HEK293 (cell line): ENCODE data around the gene STPG3.

Experiments used
- CTCF ChIA-PET: fragments of 350-600 bp; formaldehyde crosslinking; extraction: SDS; loops from one replicate; lab custom pipeline; 2021; ENCODE audit warnings: antibody characterized with exemption; lab: Yijun Ruan, JAX
- POLR2A ChIA-PET: fragments of 300-600 bp; formaldehyde crosslinking; extraction: SDS; loops from one replicate; lab custom pipeline; 2020; ENCODE audit warnings: antibody characterized with exemption, inconsistent platforms; lab: Yijun Ruan, JAX
- H3K27ac ChIP-seq: fragments of 200-500 bp; sonication (Bioruptor generic); 2 replicates; pipeline ENCODE4 v1.5.1; 2014; ENCODE audit warnings: low read depth, low read length, control low read depth, inconsistent platforms; ENCODE audit errors: extremely low read depth
- H3K36me3 ChIP-seq, 2 experiments: fragments of 200-500 bp in 1 of 2; sonication (Bioruptor generic) in 1 of 2; 1 replicate in 1 of 2; 2 replicates in 1 of 2; pipeline ENCODE4 v1.5.1; 2014 to 2017; ENCODE audit warnings: inconsistent platforms in 2 of 2, low read length in 2 of 2; ENCODE audit not compliant: control insufficient read depth in 2 of 2, insufficient read depth in 1 of 2
- H3K4me1 ChIP-seq: fragments of 200-500 bp; sonication (Bioruptor generic); 2 replicates; pipeline ENCODE4 v1.5.1; 2014; ENCODE audit warnings: mild to moderate bottlenecking, low read length, inconsistent platforms; ENCODE audit not compliant: control insufficient read depth, insufficient read depth
- H3K4me3 ChIP-seq: 2 replicates; pipeline ENCODE4 v1.5.1; 2011; ENCODE audit warnings: low read depth, mild to moderate bottlenecking, control low read depth, low read length, moderate library complexity
- H3K9me3 ChIP-seq: fragments of 200-500 bp; sonication (Bioruptor generic); 2 replicates; pipeline ENCODE4 v1.5.1; 2014; ENCODE audit warnings: low read depth, low read length, inconsistent platforms; ENCODE audit not compliant: control insufficient read depth, insufficient read depth
- BCL11A ChIP-seq: fragments of 450-650 bp; formaldehyde crosslinking; IDR thresholded peaks from 2 replicates; pipeline ENCODE4 v1.5.1; 2016; ENCODE audit warnings: low read depth, missing biosample characterization, missing genetic modification characterization
- IKZF3 ChIP-seq: fragments of 450-650 bp; IDR thresholded peaks from 2 replicates; pipeline ENCODE4 v1.5.0; 2018; ENCODE audit warnings: missing biosample characterization, mild to moderate bottlenecking, missing genetic modification characterization, moderate library complexity
- KLF9 ChIP-seq: fragments of 450-650 bp; formaldehyde crosslinking; IDR thresholded peaks from 2 replicates; pipeline ENCODE4 v1.5.1; 2016; ENCODE audit warnings: missing biosample characterization, missing genetic modification characterization, low read depth
- OSR2 ChIP-seq: fragments of 450-650 bp; formaldehyde crosslinking; IDR thresholded peaks from 2 replicates; pipeline ENCODE4 v1.5.1; 2016; ENCODE audit warnings: missing biosample characterization, missing genetic modification characterization
- REPIN1 ChIP-seq: fragments of 450-650 bp; formaldehyde crosslinking; IDR thresholded peaks from 2 replicates; pipeline ENCODE4 v1.5.1; 2017; ENCODE audit warnings: missing biosample characterization, missing genetic modification characterization, low read depth
- SP2 ChIP-seq: fragments of 450-650 bp; formaldehyde crosslinking; IDR thresholded peaks from 2 replicates; pipeline ENCODE4 v1.5.1; 2016; ENCODE audit warnings: missing biosample characterization, missing genetic modification characterization
- SP7 ChIP-seq: fragments of 450-650 bp; formaldehyde crosslinking; IDR thresholded peaks from 2 replicates; pipeline ENCODE4 v1.5.1; 2016; ENCODE audit warnings: missing biosample characterization, missing genetic modification characterization
- TCF7L2 ChIP-seq: IDR thresholded peaks from 2 replicates; pipeline ENCODE4 v1.6.1; 2011; ENCODE audit warnings: low read depth, mild to moderate bottlenecking, inconsistent platforms, low read length, moderate library complexity, borderline replicate concordance
- ZBTB1 ChIP-seq: fragments of 450-650 bp; formaldehyde crosslinking; IDR thresholded peaks from 2 replicates; pipeline ENCODE4 v1.5.1; 2016; ENCODE audit warnings: missing biosample characterization, missing genetic modification characterization
- ZBTB17 ChIP-seq: fragments of 450-650 bp; formaldehyde crosslinking; IDR thresholded peaks from 2 replicates; pipeline ENCODE4 v1.5.1; 2016; ENCODE audit warnings: missing biosample characterization, missing genetic modification characterization
- ZBTB21 ChIP-seq: fragments of 450-650 bp; formaldehyde crosslinking; IDR thresholded peaks from 2 replicates; pipeline ENCODE4 v1.5.1; 2017; ENCODE audit warnings: missing biosample characterization, missing genetic modification characterization
- ZBTB48 ChIP-seq: fragments of 450-650 bp; formaldehyde crosslinking; IDR thresholded peaks from 2 replicates; pipeline ENCODE4 v1.5.1; 2016; ENCODE audit warnings: missing biosample characterization, missing genetic modification characterization
- ZFP37 ChIP-seq: fragments of 450-650 bp; formaldehyde crosslinking; IDR thresholded peaks from 2 replicates; pipeline ENCODE4 v1.5.1; 2016; ENCODE audit warnings: missing biosample characterization, missing genetic modification characterization
- ZNF10 ChIP-seq: fragments of 450-650 bp; formaldehyde crosslinking; IDR thresholded peaks from 2 replicates; pipeline ENCODE4 v1.5.1; 2017; ENCODE audit warnings: missing biosample characterization, missing genetic modification characterization
- ZNF140 ChIP-seq: fragments of 450-650 bp; formaldehyde crosslinking; IDR thresholded peaks from 2 replicates; pipeline ENCODE4 v1.5.1; 2016; ENCODE audit warnings: missing biosample characterization, missing genetic modification characterization
- ZNF211 ChIP-seq: fragments of 450-650 bp; formaldehyde crosslinking; IDR thresholded peaks from 2 replicates; pipeline ENCODE4 v1.5.1; 2016; ENCODE audit warnings: low read depth, missing biosample characterization, missing genetic modification characterization
- ZNF214 ChIP-seq: fragments of 450-650 bp; formaldehyde crosslinking; IDR thresholded peaks from 2 replicates; pipeline ENCODE4 v1.5.1; 2017; ENCODE audit warnings: missing biosample characterization, mild to moderate bottlenecking, missing genetic modification characterization, borderline replicate concordance
- ZNF24 ChIP-seq: fragments of 450-650 bp; formaldehyde crosslinking; IDR thresholded peaks from 2 replicates; pipeline ENCODE4 v1.5.1; 2016; ENCODE audit warnings: missing biosample characterization, missing genetic modification characterization
- ZNF248 ChIP-seq: fragments of 450-650 bp; formaldehyde crosslinking; IDR thresholded peaks from 2 replicates; pipeline ENCODE4 v1.5.1; 2017; ENCODE audit warnings: missing biosample characterization, missing genetic modification characterization
- ZNF302 ChIP-seq: fragments of 450-650 bp; formaldehyde crosslinking; IDR thresholded peaks from 2 replicates; pipeline ENCODE4 v1.5.1; 2016; ENCODE audit warnings: missing biosample characterization, missing genetic modification characterization, low read depth
- ZNF335 ChIP-seq: fragments of 450-650 bp; formaldehyde crosslinking; conservative IDR thresholded peaks from 2 replicates; pipeline ENCODE4 v1.5.1; 2016; ENCODE audit warnings: missing biosample characterization, missing genetic modification characterization
- ZNF394 ChIP-seq: fragments of 450-650 bp; formaldehyde crosslinking; IDR thresholded peaks from 2 replicates; pipeline ENCODE4 v1.5.1; 2016; ENCODE audit warnings: missing biosample characterization, missing genetic modification characterization, mild to moderate bottlenecking, moderate library complexity, borderline replicate concordance
- ZNF48 ChIP-seq: fragments of 450-650 bp; formaldehyde crosslinking; IDR thresholded peaks from 2 replicates; pipeline ENCODE4 v1.5.1; 2016; ENCODE audit warnings: missing biosample characterization, missing genetic modification characterization
- ZNF530 ChIP-seq: fragments of 450-650 bp; formaldehyde crosslinking; IDR thresholded peaks from 2 replicates; pipeline ENCODE4 v1.5.1; 2016; ENCODE audit warnings: low read depth, missing biosample characterization, missing genetic modification characterization
- ZNF585B ChIP-seq: fragments of 450-650 bp; formaldehyde crosslinking; IDR thresholded peaks from 2 replicates; pipeline ENCODE4 v1.5.1; 2016; ENCODE audit warnings: missing biosample characterization, missing genetic modification characterization
- ZNF658 ChIP-seq: fragments of 450-650 bp; formaldehyde crosslinking; IDR thresholded peaks from 2 replicates; pipeline ENCODE4; 2016; ENCODE audit warnings: missing biosample characterization, missing genetic modification characterization
- ZNF664 ChIP-seq: fragments of 450-650 bp; formaldehyde crosslinking; IDR thresholded peaks from 2 replicates; pipeline ENCODE4 v1.5.1; 2016; ENCODE audit warnings: missing biosample characterization, missing genetic modification characterization
- ZNF701 ChIP-seq: fragments of 450-650 bp; formaldehyde crosslinking; IDR thresholded peaks from 2 replicates; pipeline ENCODE4 v1.5.1; 2016; ENCODE audit warnings: missing biosample characterization, missing genetic modification characterization
- ZNF785 ChIP-seq: fragments of 450-650 bp; formaldehyde crosslinking; IDR thresholded peaks from 2 replicates; pipeline ENCODE4 v1.5.1; 2016; ENCODE audit warnings: missing biosample characterization, missing genetic modification characterization
- TF ChIP-seq, protein P1 (sequence below): fragments of 450-650 bp; formaldehyde crosslinking; IDR thresholded peaks from 2 replicates; pipeline ENCODE4 v1.5.1; 2017; ENCODE audit warnings: missing biosample characterization, missing genetic modification characterization
- TF ChIP-seq, protein P2 (sequence below): fragments of 450-650 bp; formaldehyde crosslinking; IDR thresholded peaks from 2 replicates; pipeline ENCODE4 v1.5.1; 2016; ENCODE audit warnings: missing biosample characterization, missing genetic modification characterization

The STPG3 gene

GRCh38 chr9:137252555-137253506, 1.7 kb downstream of the STPG3 start:
- Histone ChIP-seq H3K4me3 (no peak overlapping the region), H3K36me3 (peaks cover 3 to 13% of the 10 kb centered on the region in 2 experiments), H3K4me1 (peaks cover 5% of the 10 kb centered on the region; the same call in 1 of the 2 replicates), H3K27ac (no peak overlapping the region), H3K9me3 (no peaks in the 10 kb centered on the region)
- CTCF ChIA-PET: interaction anchor here (0.6 to 5.2 kb wide), 6 partner anchors 8 to 250 kb away, joined by 4 to 45 read pairs (median 8); partner anchors contain the start of gene NPDC1
- TF ChIP-seq ZBTB48 (peak; percentile 17; the same call in 1 of the 2 replicates), ZNF302 (no peak), ZNF658 (no peak), REPIN1 (tag by site-specific recombination) (no peak), ZNF701 (tag by site-specific recombination) (no peak), ZNF394 (no peak), KLF9 (peak; percentile 49), ZNF48 (tag by site-specific recombination) (no peak), ZNF785 (tag by site-specific recombination) (no peak)
- TF ChIP-seq, protein P1, sequence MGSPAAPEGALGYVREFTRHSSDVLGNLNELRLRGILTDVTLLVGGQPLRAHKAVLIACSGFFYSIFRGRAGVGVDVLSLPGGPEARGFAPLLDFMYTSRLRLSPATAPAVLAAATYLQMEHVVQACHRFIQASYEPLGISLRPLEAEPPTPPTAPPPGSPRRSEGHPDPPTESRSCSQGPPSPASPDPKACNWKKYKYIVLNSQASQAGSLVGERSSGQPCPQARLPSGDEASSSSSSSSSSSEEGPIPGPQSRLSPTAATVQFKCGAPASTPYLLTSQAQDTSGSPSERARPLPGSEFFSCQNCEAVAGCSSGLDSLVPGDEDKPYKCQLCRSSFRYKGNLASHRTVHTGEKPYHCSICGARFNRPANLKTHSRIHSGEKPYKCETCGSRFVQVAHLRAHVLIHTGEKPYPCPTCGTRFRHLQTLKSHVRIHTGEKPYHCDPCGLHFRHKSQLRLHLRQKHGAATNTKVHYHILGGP (tag by site-specific recombination): no peak
- POLR2A ChIA-PET: interaction anchor here (0.6 to 9.1 kb wide), 6 partner anchors 9 to 169 kb away, joined by 3 to 336 read pairs (median 4); partner anchors contain the start of genes MAN1B1, RNF224 and TUBB4B

DNA sequence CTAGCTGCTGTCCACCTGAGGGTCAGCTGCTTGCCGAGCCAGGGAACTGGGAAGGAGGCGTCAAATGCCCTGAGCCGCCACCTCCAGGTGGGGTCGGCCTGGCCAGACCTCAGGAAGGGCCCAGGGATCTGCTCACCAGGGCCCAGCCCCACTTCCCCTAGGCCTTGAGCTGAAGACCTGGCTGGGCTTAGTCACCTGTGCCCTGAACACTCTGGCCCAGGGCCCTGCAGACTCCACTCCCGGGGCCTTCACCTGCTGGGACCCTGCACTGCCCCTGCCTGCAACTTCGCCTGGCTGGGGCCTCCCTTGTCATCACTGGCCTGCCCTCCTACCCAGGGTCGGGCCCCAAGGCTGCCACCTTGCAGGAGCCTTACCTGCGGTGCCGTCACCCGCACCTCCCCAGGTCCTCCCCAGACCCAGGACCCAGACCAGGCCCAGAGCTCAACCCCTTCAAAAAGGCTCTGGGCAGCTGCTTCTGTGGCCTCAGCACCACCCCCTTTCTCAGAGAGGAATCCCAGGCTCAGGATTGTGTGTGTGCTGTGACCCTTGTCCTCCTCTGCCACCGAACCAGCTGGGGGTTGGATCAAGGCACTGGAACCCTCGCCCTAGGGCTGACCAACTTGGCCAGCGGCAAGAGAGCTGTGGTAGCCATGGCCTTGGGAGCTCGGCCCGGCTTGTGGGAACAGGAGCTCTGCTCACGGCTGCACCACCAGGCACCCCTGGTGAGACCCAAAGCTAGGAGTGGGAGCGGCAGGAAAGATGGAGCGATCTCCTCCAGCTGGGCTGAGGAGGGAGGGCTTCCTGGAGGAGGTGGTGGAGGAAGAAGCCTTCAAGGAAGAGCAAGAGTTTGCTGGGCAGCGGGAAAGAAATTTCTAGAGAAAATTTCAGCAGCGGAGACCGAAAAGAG, 2.9 kb downstream of the STPG3 start:
- Histone ChIP-seq H3K4me3 (peak overlapping the region; percentile 89), H3K27ac (no peak overlapping the region), H3K4me1 (peaks cover 5% of the 10 kb centered on the region; the same call in 1 of the 2 replicates), H3K36me3 (peaks cover 6 to 16% of the 10 kb centered on the region in 2 experiments), H3K9me3 (no peaks in the 10 kb centered on the region)
- POLR2A ChIA-PET: interaction anchor here (1.0 to 9.1 kb wide), 8 partner anchors 8 to 169 kb away, joined by 3 to 336 read pairs (median 6); partner anchors contain the start of genes EXD3, MAN1B1, NOXA1 and NRARP
- CTCF ChIA-PET: interaction anchor here (0.6 to 5.2 kb wide), 8 partner anchors 9 to 467 kb away, joined by 3 to 45 read pairs (median 4); no protein-coding TSS in a partner anchor
- TF ChIP-seq ZBTB17 (tag by site-specific recombination) (peak; percentile 42; the same call in 1 of the 2 replicates), ZNF530 (tag by site-specific recombination) (no peak), ZBTB21 (tag by site-specific recombination) (no peak), ZNF24 (tag by site-specific recombination) (no peak), TCF7L2 (no peak), ZNF585B (tag by site-specific recombination) (no peak), IKZF3 (tag by site-specific recombination) (no peak), ZNF140 (tag by site-specific recombination) (no peak), ZNF211 (tag by site-specific recombination) (no peak), ZNF664 (tag by site-specific recombination) (no peak), ZNF214 (no peak), ZFP37 (tag by site-specific recombination) (no peak), OSR2 (tag by site-specific recombination) (no peak), ZNF335 (peak; percentile 52; the same call in 1 of the 2 replicates), ZBTB1 (no peak), SP2 (tag by site-specific recombination) (no peak), SP7 (no peak), BCL11A (tag by site-specific recombination) (no peak), ZNF10 (tag by site-specific recombination) (peak; percentile 74), ZNF248 (tag by site-specific recombination) (no peak)
- TF ChIP-seq, protein P1 (tag by site-specific recombination): no peak
- TF ChIP-seq, protein P2, sequence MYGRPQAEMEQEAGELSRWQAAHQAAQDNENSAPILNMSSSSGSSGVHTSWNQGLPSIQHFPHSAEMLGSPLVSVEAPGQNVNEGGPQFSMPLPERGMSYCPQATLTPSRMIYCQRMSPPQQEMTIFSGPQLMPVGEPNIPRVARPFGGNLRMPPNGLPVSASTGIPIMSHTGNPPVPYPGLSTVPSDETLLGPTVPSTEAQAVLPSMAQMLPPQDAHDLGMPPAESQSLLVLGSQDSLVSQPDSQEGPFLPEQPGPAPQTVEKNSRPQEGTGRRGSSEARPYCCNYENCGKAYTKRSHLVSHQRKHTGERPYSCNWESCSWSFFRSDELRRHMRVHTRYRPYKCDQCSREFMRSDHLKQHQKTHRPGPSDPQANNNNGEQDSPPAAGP: no peak
